ENCODE results near the gene ZC3H13. TPM values are rescaled to one million over a fixed set of nuclear protein-coding genes. Genes with fewer than 3 reads are reported as not detected.

Gene ZC3H13
- total RNA-seq, 1 experiment from 2014 or later = 36.9 TPM

- Histone ChIP-seq H2AFZ (no peak overlapping the region), H4K20me1 (ENCODE audit: insufficient read depth) (no peaks in the 10 kb centered on the region), H3K36me3 (ENCODE audit: low read depth) (no peaks in the 10 kb centered on the region), H3K9me3 (ENCODE audit: insufficient read depth, low read depth) (no peaks in the 10 kb centered on the region), H3K27me3 (ENCODE audit: insufficient read depth, low read depth) (peaks cover 13% of the 10 kb centered on the region), H3K4me3 (no peak overlapping the region), H3K4me1 (replicated peaks; ENCODE audit: insufficient read depth) (no peaks in the 10 kb centered on the region), H3F3A (ENCODE audit: insufficient read depth, low read depth) (no peaks in the 10 kb centered on the region), H3K4me2 (no peak overlapping the region), H3K27ac (no peak overlapping the region), H3K79me2 (ENCODE audit: low read depth) (no peaks in the 10 kb centered on the region), H3K9me2 (ENCODE audit: insufficient read depth) (no peaks in the 10 kb centered on the region)
- DNase-seq = no peak
- intact Hi-C loops (cut with micrococcal nuclease; ENCODE audit: unreplicated experiment) = no loop called here
- TF ChIP-seq EZH2 (IDR thresholded peaks at IDR 0.05; ENCODE audit: low read depth) = no peak
- TF ChIP-seq CTCF (conservative IDR thresholded peaks at IDR 0.05) = no peak
- CTCF ChIA-PET = no interaction called here
- no TSS peak for BruUV-seq (replicated peaks)
- POLR2A ChIA-PET (ENCODE audit: unreplicated experiment) = no interaction called here
Measured at GRCh38 chr13:45915686-45916439, 136.7 kb downstream of the ZC3H13 start.

- no peak overlapping the region for H3K27ac ChIP-seq
- intact Hi-C loops (cut with micrococcal nuclease; ENCODE audit: unreplicated experiment) = no loop called here
- POLR2A ChIA-PET (ENCODE audit: unreplicated experiment) = no interaction called here
Measured at GRCh38 chr13:45909673-45910072, 142.9 kb downstream of the ZC3H13 start.

GRCh38 chr13:45909089-45909488, 143.5 kb downstream of the ZC3H13 start:
- CTCF ChIA-PET = no interaction called here
- no peak overlapping the region for H3K4me3 ChIP-seq
- H3K79me2 ChIP-seq (ENCODE audit: low read depth) = no peaks in the 10 kb centered on the region
- H4K20me1 ChIP-seq (ENCODE audit: insufficient read depth) = no peaks in the 10 kb centered on the region
- H3K36me3 ChIP-seq (ENCODE audit: low read depth) = no peaks in the 10 kb centered on the region
- BruUV-seq (replicated peaks) = no TSS peak
- TF ChIP-seq EZH2 (IDR thresholded peaks at IDR 0.05; ENCODE audit: low read depth) = no peak
- H3K9me3 ChIP-seq (ENCODE audit: insufficient read depth, low read depth) = no peaks in the 10 kb centered on the region
- H3K9me2 ChIP-seq (ENCODE audit: insufficient read depth) = no peaks in the 10 kb centered on the region
- intact Hi-C loops (cut with micrococcal nuclease; ENCODE audit: unreplicated experiment) = no loop called here
- H3K4me2 ChIP-seq = no peak overlapping the region
- POLR2A ChIA-PET (ENCODE audit: unreplicated experiment) = no interaction called here
- no peaks in the 10 kb centered on the region for H3F3A ChIP-seq (ENCODE audit: insufficient read depth, low read depth)
- no peak for DNase-seq
- H3K4me1 ChIP-seq (replicated peaks; ENCODE audit: insufficient read depth) = no peaks in the 10 kb centered on the region
- H3K27me3 ChIP-seq (ENCODE audit: insufficient read depth, low read depth) = peaks cover 2% of the 10 kb centered on the region; the same call in 1 of the 2 replicates
- no peak overlapping the region for H2AFZ ChIP-seq
- no peak overlapping the region for H3K27ac ChIP-seq

More at GRCh38 chr13:45909673-45910072, 142.9 kb downstream of the ZC3H13 start:
- Histone ChIP-seq H3K9me2 (ENCODE audit: insufficient read depth) (no peaks in the 10 kb centered on the region), H3K36me3 (ENCODE audit: low read depth) (no peaks in the 10 kb centered on the region), H3K27me3 (ENCODE audit: insufficient read depth, low read depth) (no peaks in the 10 kb centered on the region; the same call in 1 of the 2 replicates), H3F3A (ENCODE audit: insufficient read depth, low read depth) (no peaks in the 10 kb centered on the region), H3K9me3 (ENCODE audit: insufficient read depth, low read depth) (no peaks in the 10 kb centered on the region), H2AFZ (no peak overlapping the region), H3K79me2 (ENCODE audit: low read depth) (no peaks in the 10 kb centered on the region), H4K20me1 (ENCODE audit: insufficient read depth) (no peaks in the 10 kb centered on the region), H3K4me3 (no peak overlapping the region), H3K4me2 (no peak overlapping the region), H3K4me1 (replicated peaks; ENCODE audit: insufficient read depth) (no peaks in the 10 kb centered on the region)
- CTCF ChIA-PET = no interaction called here
- TF ChIP-seq CTCF (conservative IDR thresholded peaks at IDR 0.05) (no peak), EZH2 (IDR thresholded peaks at IDR 0.05; ENCODE audit: low read depth) (no peak)
- DNase-seq = no peak
- no TSS peak for BruUV-seq (replicated peaks)

- Histone ChIP-seq H3K4me2 (no peak overlapping the region), H3K4me3 (no peak overlapping the region), H3K4me1 (replicated peaks; ENCODE audit: insufficient read depth) (no peaks in the 10 kb centered on the region), H3K9me2 (ENCODE audit: insufficient read depth) (no peaks in the 10 kb centered on the region), H3F3A (ENCODE audit: insufficient read depth, low read depth) (no peaks in the 10 kb centered on the region), H2AFZ (no peak overlapping the region), H3K36me3 (ENCODE audit: low read depth) (no peaks in the 10 kb centered on the region), H3K27ac (no peak overlapping the region), H3K79me2 (ENCODE audit: low read depth) (no peaks in the 10 kb centered on the region), H3K27me3 (ENCODE audit: insufficient read depth, low read depth) (peaks cover 10% of the 10 kb centered on the region; the same call in 1 of the 2 replicates), H3K9me3 (ENCODE audit: insufficient read depth, low read depth) (no peaks in the 10 kb centered on the region), H4K20me1 (ENCODE audit: insufficient read depth) (no peaks in the 10 kb centered on the region)
- no TSS peak for BruUV-seq (replicated peaks)
- no peak for DNase-seq
- POLR2A ChIA-PET (ENCODE audit: unreplicated experiment) = no interaction called here
- intact Hi-C loops (cut with micrococcal nuclease; ENCODE audit: unreplicated experiment) = no loop called here
- no peak for TF ChIP-seq EZH2 (IDR thresholded peaks at IDR 0.05; ENCODE audit: low read depth)
- no peak for TF ChIP-seq CTCF (conservative IDR thresholded peaks at IDR 0.05)
- CTCF ChIA-PET = no interaction called here
Measured at GRCh38 chr13:45907503-45907902, 145.0 kb downstream of the ZC3H13 start.
